H1 (cell line): ENCODE results near the gene MFAP4. TPM values are rescaled to one million over a fixed set of nuclear protein-coding genes. Genes with fewer than 3 reads are reported as not detected.

ENCODE experiments used
- BCL11A ChIP-seq, 2 experiments: IDR thresholded peaks; one replicate each; pipeline ENCODE4 v1.6.1; 2011; ENCODE audit warnings: low read depth in 2 of 2, low read length in 2 of 2, mild to moderate bottlenecking in 2 of 2
- GABPA ChIP-seq: IDR thresholded peaks from 2 replicates; pipeline ENCODE4 v1.6.1; 2011; ENCODE audit warnings: mild to moderate bottlenecking, low read length, moderate library complexity, borderline replicate concordance; ENCODE audit not compliant: insufficient read depth
- GTF2F1 ChIP-seq: IDR thresholded peaks from 2 replicates; pipeline ENCODE4 v1.6.1; 2012; ENCODE audit warnings: low read depth, low read length, improper control_type of control experiment, borderline replicate concordance
- KDM5A ChIP-seq: fragments of 200-600 bp; IDR thresholded peaks from 2 replicates; pipeline ENCODE4 v1.7.1; 2012; ENCODE audit warnings: mild to moderate bottlenecking, low read length, inconsistent platforms, mixed read lengths
- NANOG ChIP-seq: IDR thresholded peaks from 2 replicates; pipeline ENCODE4 v1.6.1; 2011; ENCODE audit warnings: low read length, low read depth, mild to moderate bottlenecking, inconsistent platforms; ENCODE audit not compliant: insufficient read depth, poor library complexity, severe bottlenecking
- NRF1 ChIP-seq: IDR thresholded peaks from 2 replicates; pipeline ENCODE4 v1.6.1; 2011; ENCODE audit warnings: mild to moderate bottlenecking, low read depth, low read length, improper control_type of control experiment
- RXRA ChIP-seq: IDR thresholded peaks from 2 replicates; pipeline ENCODE4 v1.6.1; 2011; ENCODE audit warnings: low read depth, mild to moderate bottlenecking, low read length, moderate library complexity; ENCODE audit not compliant: insufficient read depth
- SIRT6 ChIP-seq: IDR thresholded peaks from one replicate; pipeline ENCODE4 v1.7.1; 2012; ENCODE audit warnings: low read length, inconsistent platforms
- SP2 ChIP-seq: IDR thresholded peaks from 2 replicates; pipeline ENCODE4 v1.6.1; 2012; ENCODE audit warnings: mild to moderate bottlenecking, low read length, inconsistent platforms
- polyA plus RNA-seq, 7 experiments: library from polyadenylated mRNA; depleted of rRNA in 3 of 7; stranded (reverse) in 5 of 7; unstranded in 2 of 7; fragments of >200 nt in 5 of 7; fragments of 200-250 nt in 2 of 7; gene quantifications; 1 replicate in 5 of 7; 2 replicates in 1 of 7; 4 replicates in 1 of 7; pipeline versions ENCODE4 v1.2.1 to v1.2.3, GENCODE V29; 2011 to 2013; ENCODE audit warnings: missing spikeins in 2 of 7, mixed read lengths in 2 of 7
- total RNA-seq: library from RNA; stranded (reverse); fragmentation: NEBNext Ultra II Directional; extraction: Animal tissue kit (Norgen Biotek cat#: 25700); gene quantifications from 2 replicates; pipeline ENCODE4 v1.2.1, GENCODE V29; 2021
- TF ChIP-seq, protein P1 (sequence below): IDR thresholded peaks from 2 replicates; pipeline ENCODE4 v1.6.1; 2011; ENCODE audit warnings: low read depth, mild to moderate bottlenecking, low read length; ENCODE audit not compliant: insufficient read depth

Gene MFAP4
- total and polyA plus RNA-seq, 2 of the 8 experiments (the other 6 are each of a cell fraction or from before 2014, with no cell fraction given) = 3.1 to 3.6 TPM

DNA sequence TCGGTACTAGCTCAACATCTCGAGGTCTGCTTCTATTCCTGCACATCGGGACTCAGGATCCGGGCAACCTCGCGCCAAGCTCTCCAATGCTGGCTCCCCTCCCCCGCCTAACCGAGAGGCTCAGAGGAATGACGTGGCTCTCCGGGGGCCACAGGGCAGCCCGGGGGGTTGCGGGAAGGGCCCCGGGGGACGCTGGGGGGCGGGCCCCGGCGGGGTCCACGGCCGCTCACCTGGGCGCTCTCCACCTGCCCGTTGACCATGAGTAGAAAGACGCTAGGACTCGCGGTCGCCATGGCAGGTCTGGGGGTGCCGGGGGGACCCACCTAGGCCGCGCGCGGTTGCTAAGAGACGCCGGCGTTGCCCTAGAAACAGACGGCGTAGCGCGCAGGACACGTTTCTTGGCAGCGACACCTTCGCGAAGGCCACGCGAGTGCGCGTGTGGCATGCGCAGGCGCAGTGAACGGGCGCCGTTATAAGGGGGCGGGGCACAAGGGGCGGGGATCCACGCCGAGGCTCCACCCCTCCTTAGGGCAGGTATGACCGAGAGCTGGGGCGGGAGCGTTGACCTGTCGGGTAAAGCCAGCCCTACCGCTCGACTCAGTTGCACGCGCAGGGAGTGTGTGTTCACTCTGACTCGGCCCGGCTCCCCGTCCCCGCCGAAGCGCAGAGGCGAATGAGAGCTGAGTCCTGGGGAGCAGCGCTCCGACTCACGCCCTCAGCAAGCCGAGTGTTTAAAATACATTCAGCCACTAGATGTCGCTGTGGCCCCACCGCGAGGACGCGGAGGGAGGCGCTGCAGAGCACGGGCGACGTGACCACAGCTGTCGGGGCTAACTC lies 24.5 kb downstream of the MFAP4 start, which contains the start of gene B9D1 (continued):
- TF ChIP-seq BCL11A (IDR thresholded peaks at IDR 0.05; ENCODE audit: low read depth in 2 of 2, low read length in 2 of 2) = no peak
- no peak for TF ChIP-seq GTF2F1
- TF ChIP-seq, protein P1, sequence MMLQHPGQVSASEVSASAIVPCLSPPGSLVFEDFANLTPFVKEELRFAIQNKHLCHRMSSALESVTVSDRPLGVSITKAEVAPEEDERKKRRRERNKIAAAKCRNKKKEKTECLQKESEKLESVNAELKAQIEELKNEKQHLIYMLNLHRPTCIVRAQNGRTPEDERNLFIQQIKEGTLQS = peak; percentile 53; the same call in 1 of the 2 replicates
- TF ChIP-seq GABPA = no peak; the same call in 1 of the 2 replicates
- no peak for TF ChIP-seq SP2
- TF ChIP-seq NANOG = no peak
- TF ChIP-seq KDM5A = peak; percentile 89
- TF ChIP-seq SIRT6 = no peak
- peak; percentile 85 for TF ChIP-seq NRF1
- TF ChIP-seq RXRA = no peak
- TF ChIP-seq, all 59 proteins: peak for 25
